ENCODE data around the gene DAD1.
"Not testable (repeated sequence)": the region's sequence is repeated elsewhere in the genome, so short reads cannot be mapped to it uniquely, and the experiment has no call there.

Gene DAD1

GRCh38 chr14:22566266-22566665, 22.8 kb downstream of the DAD1 start:
- not testable (repeated sequence) for DNase-seq

- DNase-seq, result no peak
These were observed 23.6 kb downstream of the DAD1 start for GRCh38 chr14:22565391-22565945.

- DNase-seq, result no peak
These were observed 24.6 kb downstream of the DAD1 start for GRCh38 chr14:22564463-22564862.

- DNase-seq, result no peak
These were observed 25.0 kb downstream of the DAD1 start for GRCh38 chr14:22563987-22564386.

- no peak for DNase-seq
These were observed 27.1 kb downstream of the DAD1 start for GRCh38 chr14:22561661-22562579.

GRCh38 chr14:22561366-22561660, 27.7 kb downstream of the DAD1 start:
- DNase-seq, result no peak

GRCh38 chr14:22560662-22561365, 28.2 kb downstream of the DAD1 start:
- no peak for DNase-seq

- no peak for DNase-seq
These were observed 30.0 kb downstream of the DAD1 start for GRCh38 chr14:22559041-22559440.

- no peak for DNase-seq
These were observed 30.7 kb downstream of the DAD1 start for GRCh38 chr14:22558221-22558913.

GRCh38 chr14:22557846-22558220, 31.2 kb downstream of the DAD1 start:
- no peak for DNase-seq

- DNase-seq, result peak; percentile 89
These were observed 31.9 kb downstream of the DAD1 start for GRCh38 chr14:22556990-22557623.

GRCh38 chr14:22556021-22556989, 32.7 kb downstream of the DAD1 start:
- DNase-seq, result peak; percentile 82

- no peak for DNase-seq
These were observed 33.5 kb downstream of the DAD1 start for GRCh38 chr14:22555384-22556011.

- no peak for DNase-seq
These were observed 34.3 kb downstream of the DAD1 start for GRCh38 chr14:22554498-22555383.

- DNase-seq, result not testable (repeated sequence)
These were observed 35.0 kb downstream of the DAD1 start for GRCh38 chr14:22553861-22554497.

- no peak for DNase-seq
These were observed 35.6 kb downstream of the DAD1 start for GRCh38 chr14:22553445-22553844.

GRCh38 chr14:22552827-22553076, 36.3 kb downstream of the DAD1 start:
- DNase-seq, result no peak

- no peak for DNase-seq
These were observed 36.8 kb downstream of the DAD1 start for GRCh38 chr14:22552001-22552826.

- no peak for DNase-seq
These were observed 37.4 kb downstream of the DAD1 start for GRCh38 chr14:22551605-22551997.

Data from femur (tissue), 1 donor.